Measurements from ENCODE around the gene RBM39. TPM values are rescaled to one million over a fixed set of nuclear protein-coding genes. Genes with fewer than 3 reads are reported as not detected.

Gene RBM39
- total and polyA plus RNA-seq, 2 of the 13 experiments (the other 11 are each of a cell fraction or from before 2014, with no cell fraction given), result 788 to 920 TPM

DNA sequence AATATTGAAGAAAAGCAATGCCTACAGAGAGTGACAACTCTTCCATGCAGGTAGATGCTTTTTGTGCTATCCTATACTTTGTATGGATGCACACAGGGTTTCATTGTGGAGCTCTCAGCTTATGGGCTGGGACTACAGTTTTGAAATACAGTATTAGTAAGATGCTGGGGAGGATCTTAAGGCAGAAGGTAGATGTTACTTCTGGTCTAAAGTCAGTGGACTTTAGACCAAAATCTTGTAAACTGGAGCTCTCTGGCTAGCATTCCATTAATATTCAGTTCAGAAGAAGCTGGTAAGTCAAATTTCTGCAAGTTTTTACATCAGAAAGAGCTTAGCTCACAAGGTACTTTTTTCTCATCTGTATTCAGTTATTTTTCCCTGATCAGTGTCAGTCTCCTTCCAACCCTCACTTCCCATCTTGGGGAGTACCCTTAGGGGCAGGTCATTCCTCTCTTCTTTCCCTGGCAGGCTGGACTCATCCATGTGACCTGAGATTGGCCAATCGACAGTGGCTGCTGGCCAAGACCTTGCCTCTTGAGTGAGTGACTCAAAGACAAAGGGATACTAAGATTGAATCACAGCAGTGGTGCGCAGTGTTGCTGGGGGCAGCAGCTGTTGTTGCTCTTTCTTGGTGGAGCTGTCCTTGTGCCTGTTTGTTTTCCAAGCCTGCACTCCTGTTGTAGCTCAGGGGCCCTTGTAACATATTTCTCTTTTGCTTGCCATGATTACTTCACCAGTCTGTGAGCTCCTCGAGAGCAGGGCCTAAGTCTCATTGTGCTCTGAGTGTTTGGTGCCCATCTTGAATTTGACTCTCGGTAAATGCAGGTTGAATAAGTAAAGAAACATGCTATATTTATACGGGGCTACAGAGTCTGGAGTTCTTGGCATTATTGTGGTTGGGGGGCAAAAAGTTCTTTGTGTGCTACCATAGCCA is 26.9 kb upstream of the RBM39 start (continued):
- TF ChIP-seq ZNF609 (CRISPR knock-in tag; IDR thresholded peaks at IDR 0.05; ENCODE audit: borderline replicate concordance), result no peak
- no peak for TF ChIP-seq ZSCAN31 (CRISPR knock-in tag; IDR thresholded peaks at IDR 0.05; ENCODE audit: low read depth)
- TF ChIP-seq, protein P1, sequence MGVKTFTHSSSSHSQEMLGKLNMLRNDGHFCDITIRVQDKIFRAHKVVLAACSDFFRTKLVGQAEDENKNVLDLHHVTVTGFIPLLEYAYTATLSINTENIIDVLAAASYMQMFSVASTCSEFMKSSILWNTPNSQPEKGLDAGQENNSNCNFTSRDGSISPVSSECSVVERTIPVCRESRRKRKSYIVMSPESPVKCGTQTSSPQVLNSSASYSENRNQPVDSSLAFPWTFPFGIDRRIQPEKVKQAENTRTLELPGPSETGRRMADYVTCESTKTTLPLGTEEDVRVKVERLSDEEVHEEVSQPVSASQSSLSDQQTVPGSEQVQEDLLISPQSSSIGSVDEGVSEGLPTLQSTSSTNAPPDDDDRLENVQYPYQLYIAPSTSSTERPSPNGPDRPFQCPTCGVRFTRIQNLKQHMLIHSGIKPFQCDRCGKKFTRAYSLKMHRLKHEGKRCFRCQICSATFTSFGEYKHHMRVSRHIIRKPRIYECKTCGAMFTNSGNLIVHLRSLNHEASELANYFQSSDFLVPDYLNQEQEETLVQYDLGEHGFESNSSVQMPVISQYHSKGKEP (CRISPR knock-in tag; IDR thresholded peaks at IDR 0.05), result no peak
- 0 out of 2 replicates have a peak, but pooled peaks have one; percentile 56 for TF ChIP-seq SMARCC2 (IDR thresholded peaks at IDR 0.05)
- TF ChIP-seq CENPX (CRISPR knock-in tag; IDR thresholded peaks at IDR 0.05), result no peak
- no peak for TF ChIP-seq ZFP36 (IDR thresholded peaks at IDR 0.05; ENCODE audit: borderline replicate concordance, low read depth, low read length, partially characterized antibody)
- no peak for TF ChIP-seq TEF (CRISPR knock-in tag; IDR thresholded peaks at IDR 0.05)
- no peak for TF ChIP-seq SKIL (CRISPR knock-in tag; IDR thresholded peaks at IDR 0.05; ENCODE audit: borderline replicate concordance)
- peak; percentile 74 for TF ChIP-seq ZNF335 (CRISPR knock-in tag; IDR thresholded peaks at IDR 0.05)
- no peak for TF ChIP-seq ZNF746 (CRISPR knock-in tag; IDR thresholded peaks at IDR 0.05)
- no peak for TF ChIP-seq EP300 (IDR thresholded peaks at IDR 0.05; ENCODE audit: low read depth in 2 of 2, low read length in 2 of 2)
- no peak; the same call in 1 of the 2 replicates for TF ChIP-seq EP300 (CRISPR knock-in tag; IDR thresholded peaks at IDR 0.05; ENCODE audit: borderline replicate concordance)
- TF ChIP-seq ZNF572 (CRISPR knock-in tag; IDR thresholded peaks at IDR 0.05), result no peak
- no peak for TF ChIP-seq HES4 (CRISPR knock-in tag; IDR thresholded peaks at IDR 0.05; ENCODE audit: borderline replicate concordance)
- TF ChIP-seq IRF1 (CRISPR knock-in tag; IDR thresholded peaks at IDR 0.05; ENCODE audit: low read depth), result no peak
- TF ChIP-seq NR2F6 (IDR thresholded peaks at IDR 0.05), result no peak; the same call in 1 of the 2 replicates
- peak; percentile 35; the same call in 1 of the 2 replicates for TF ChIP-seq NR2F6 (CRISPR knock-in tag; IDR thresholded peaks at IDR 0.05)
